Stimulated activated CD8-positive, alpha-beta memory T cell treated with anti-CD3 and anti-CD28 coated beads, Interleukin-4, amount 100 ng/mL, for 48 hours (primary cell): ENCODE data around the gene AGPAT2.
A peak's percentile ranks its signal among the peaks of the same experiment; 100 is the strongest.
"Not testable (repeated sequence)": the region's sequence is repeated elsewhere in the genome, so short reads cannot be mapped to it uniquely, and the experiment has no call there.

Experiments used
- DNase-seq: peaks from one replicate; pipeline ENCODE4 v3.0.0-alpha.2; 2020

The AGPAT2 gene

GRCh38 chr9:136643596-136644342 lies 43.5 kb downstream of the AGPAT2 start:
- DNase-seq: no peak

- no peak for DNase-seq
Observed at GRCh38 chr9:136642439-136642921, 44.8 kb downstream of the AGPAT2 start.

- DNase-seq: no peak
Observed at GRCh38 chr9:136640171-136641111, 46.8 kb downstream of the AGPAT2 start.

GRCh38 chr9:136634904-136635303 lies 52.4 kb downstream of the AGPAT2 start:
- no peak for DNase-seq

GRCh38 chr9:136632491-136633106 lies 54.7 kb downstream of the AGPAT2 start:
- not testable (repeated sequence) for DNase-seq

GRCh38 chr9:136632072-136632471 lies 55.2 kb downstream of the AGPAT2 start:
- not testable (repeated sequence) for DNase-seq

- peak; percentile 82 for DNase-seq
Observed at GRCh38 chr9:136631038-136632000, 55.9 kb downstream of the AGPAT2 start.

GRCh38 chr9:136630662-136630992 lies 56.6 kb downstream of the AGPAT2 start:
- DNase-seq: no peak

GRCh38 chr9:136629879-136630661 lies 57.2 kb downstream of the AGPAT2 start:
- DNase-seq: peak; percentile 81

- DNase-seq: no peak
Observed at GRCh38 chr9:136629001-136629878, 58.0 kb downstream of the AGPAT2 start.

- no peak for DNase-seq
Observed at GRCh38 chr9:136628268-136628667, 59.0 kb downstream of the AGPAT2 start.

GRCh38 chr9:136627703-136628102 lies 59.6 kb downstream of the AGPAT2 start:
- no peak for DNase-seq

- DNase-seq: no peak
Observed at GRCh38 chr9:136626740-136627642, 60.3 kb downstream of the AGPAT2 start.

- no peak for DNase-seq
Observed at GRCh38 chr9:136626066-136626725, 61.1 kb downstream of the AGPAT2 start.

GRCh38 chr9:136625101-136626065 lies 61.9 kb downstream of the AGPAT2 start:
- no peak for DNase-seq

- no peak for DNase-seq
Observed at GRCh38 chr9:136624184-136624951, 62.9 kb downstream of the AGPAT2 start.

- DNase-seq: no peak
Observed at GRCh38 chr9:136623842-136624183, 63.4 kb downstream of the AGPAT2 start.
